ACC112 (cell line): Measurements from ENCODE around the gene SEPTIN3.

ENCODE experiments used
- H2AFZ ChIP-seq: fragments of 200-600 bp; sonication (generic); one replicate; pipeline ENCODE4 v1.6.0; 2017; ENCODE audit warnings: antibody characterized with exemption, low read length; ENCODE audit not compliant: unreplicated experiment
- H3K27ac ChIP-seq: fragments of 200-600 bp; sonication (generic); 2 replicates; pipeline ENCODE4 v1.5.1; 2014; ENCODE audit warnings: low read depth, mild to moderate bottlenecking, antibody characterized with exemption, low read length, moderate library complexity
- H3K27me3 ChIP-seq: fragments of 200-600 bp; sonication (generic); 2 replicates; pipeline ENCODE4 v1.6.1; 2014; ENCODE audit warnings: mild to moderate bottlenecking, antibody characterized with exemption, low read length, moderate library complexity, mixed read lengths; ENCODE audit not compliant: insufficient read depth
- H3K36me3 ChIP-seq: fragments of 200-600 bp; sonication (generic); 2 replicates; pipeline ENCODE4 v1.6.1; 2016; ENCODE audit warnings: mild to moderate bottlenecking, antibody characterized with exemption, low read length, moderate library complexity, mixed read lengths; ENCODE audit not compliant: insufficient read depth
- H3K4me1 ChIP-seq: fragments of 200-600 bp; sonication (generic); one replicate; pipeline ENCODE4 v1.6.1; 2016; ENCODE audit warnings: low read length, mixed read lengths; ENCODE audit not compliant: insufficient read depth, unreplicated experiment, control insufficient read depth
- H3K4me3 ChIP-seq: fragments of 200-600 bp; sonication (generic); 2 replicates; pipeline ENCODE4 v1.5.1; 2014; ENCODE audit warnings: mild to moderate bottlenecking, low read depth, low read length
- H3K79me2 ChIP-seq: fragments of 200-600 bp; sonication (generic); one replicate; pipeline ENCODE4 v1.6.0; 2016; ENCODE audit warnings: low read length; ENCODE audit not compliant: control insufficient read depth, unreplicated experiment, insufficient read depth

Gene SEPTIN3, protein sequence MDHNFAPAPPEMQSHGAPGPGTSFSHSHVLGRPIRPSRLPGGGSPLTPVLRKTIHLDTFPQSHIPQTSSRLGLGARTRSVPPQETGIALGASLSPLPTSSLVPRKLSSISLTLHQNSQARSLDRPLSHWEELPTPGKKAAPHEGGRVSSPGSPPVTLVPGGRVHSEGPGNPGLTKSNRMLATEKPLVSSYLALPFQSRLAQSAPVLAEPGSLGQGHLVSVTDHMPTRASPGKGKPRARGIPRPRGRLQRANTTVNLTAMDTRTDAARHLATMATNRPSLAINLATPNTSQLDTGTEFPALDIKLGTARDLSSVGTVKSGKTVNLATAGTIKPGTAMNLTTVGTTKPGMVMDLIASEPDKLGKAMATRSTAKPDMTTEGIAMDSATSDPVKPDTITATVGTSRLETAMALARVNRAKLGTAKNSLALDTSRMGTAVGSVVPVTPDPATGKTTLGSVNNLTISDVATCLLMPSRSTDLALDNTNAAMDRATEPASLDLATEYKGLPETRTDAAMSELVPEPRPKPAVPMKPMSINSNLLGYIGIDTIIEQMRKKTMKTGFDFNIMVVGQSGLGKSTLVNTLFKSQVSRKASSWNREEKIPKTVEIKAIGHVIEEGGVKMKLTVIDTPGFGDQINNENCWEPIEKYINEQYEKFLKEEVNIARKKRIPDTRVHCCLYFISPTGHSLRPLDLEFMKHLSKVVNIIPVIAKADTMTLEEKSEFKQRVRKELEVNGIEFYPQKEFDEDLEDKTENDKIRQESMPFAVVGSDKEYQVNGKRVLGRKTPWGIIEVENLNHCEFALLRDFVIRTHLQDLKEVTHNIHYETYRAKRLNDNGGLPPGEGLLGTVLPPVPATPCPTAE

DNA sequence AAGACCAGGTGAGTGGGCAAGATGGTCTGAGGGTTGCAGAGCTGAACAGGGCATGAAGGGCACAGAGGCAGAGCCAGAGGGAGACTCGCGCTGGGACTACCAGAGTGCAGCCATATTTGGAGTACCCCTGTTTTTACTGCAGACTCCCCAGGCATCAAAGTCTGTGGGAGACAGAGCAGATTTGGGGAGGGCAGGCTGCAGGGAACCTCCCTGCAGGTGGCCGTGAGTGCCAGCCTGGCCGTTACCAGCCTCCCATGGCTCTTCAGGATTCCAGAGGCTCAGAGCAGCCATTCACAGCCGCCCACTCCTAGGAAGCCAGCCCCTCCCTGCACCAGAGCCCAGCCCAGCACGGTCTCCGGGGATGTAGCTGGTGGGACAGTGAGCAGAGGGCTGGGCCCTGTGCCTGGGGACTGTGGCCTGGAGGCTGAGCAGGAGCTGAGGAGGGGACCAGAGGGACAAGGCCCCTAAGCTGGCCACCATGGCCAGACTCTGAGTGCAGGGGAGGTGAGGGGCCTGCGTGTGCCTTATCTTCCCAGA lies at the start of gene SEPTIN3:
TSS of gene SEPTIN3 (plus strand) at position 334 of the 537 bp plus-strand sequence. CDS start 2,050 bp downstream, outside the sequence.
- Histone ChIP-seq H2AFZ (no peak within 1 kb of the TSS), H3K27ac (no peak within 1 kb of the TSS), H3K27me3 (0 out of 2 replicates have a peak, but pooled peaks cover 5% of the 10 kb centered on the region), H3K36me3 (no peaks in the 10 kb centered on the region), H3K4me3 (no peak within 1 kb of the TSS), H3K79me2 (no peaks in the 10 kb centered on the region), H3K4me1 (no peaks in the 10 kb centered on the region)

DNA sequence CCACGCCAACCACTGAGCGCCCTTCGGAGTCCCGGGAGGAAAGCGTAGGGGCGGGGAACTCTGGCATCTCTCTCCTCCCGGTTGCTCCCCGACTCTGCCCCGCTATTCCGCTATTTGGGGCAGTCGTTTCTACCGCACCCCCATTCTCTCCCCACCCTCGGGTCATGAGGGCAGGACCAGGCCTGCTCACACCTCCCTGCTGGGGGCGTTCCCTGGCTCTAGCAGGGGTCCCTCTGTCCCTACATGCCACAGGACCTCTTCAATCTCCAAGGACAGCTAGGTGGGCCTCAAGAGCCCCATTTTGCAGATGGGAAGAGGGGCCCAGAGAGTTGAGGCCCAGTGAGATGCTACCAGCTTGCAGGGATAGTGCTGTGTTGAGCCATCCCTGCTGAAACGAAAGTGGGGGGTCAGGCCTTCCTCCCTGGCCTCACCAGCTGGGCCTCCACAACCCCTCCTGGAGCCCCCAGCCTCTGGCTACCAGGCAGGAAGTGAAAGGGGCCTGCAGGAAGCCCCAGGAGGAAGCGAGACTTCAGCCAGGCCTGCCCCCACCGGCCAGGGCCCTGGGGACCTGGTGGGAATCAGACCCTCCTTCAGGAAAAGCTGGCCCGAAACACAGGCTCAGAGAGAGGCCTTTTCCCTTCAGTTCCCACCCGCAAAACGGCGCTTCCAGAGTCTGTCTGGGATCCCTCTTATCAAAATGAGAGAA lies 48.8 kb upstream of the SEPTIN3 start:
- peaks cover 12% of the 10 kb centered on the region for H3K27me3 ChIP-seq
- H3K27ac ChIP-seq: no peak overlapping the region
- peaks cover 7% of the 10 kb centered on the region for H3K4me1 ChIP-seq
- H3K79me2 ChIP-seq: no peaks in the 10 kb centered on the region
- no peaks in the 10 kb centered on the region for H3K36me3 ChIP-seq
- no peak overlapping the region for H2AFZ ChIP-seq
- no peak overlapping the region for H3K4me3 ChIP-seq

DNA sequence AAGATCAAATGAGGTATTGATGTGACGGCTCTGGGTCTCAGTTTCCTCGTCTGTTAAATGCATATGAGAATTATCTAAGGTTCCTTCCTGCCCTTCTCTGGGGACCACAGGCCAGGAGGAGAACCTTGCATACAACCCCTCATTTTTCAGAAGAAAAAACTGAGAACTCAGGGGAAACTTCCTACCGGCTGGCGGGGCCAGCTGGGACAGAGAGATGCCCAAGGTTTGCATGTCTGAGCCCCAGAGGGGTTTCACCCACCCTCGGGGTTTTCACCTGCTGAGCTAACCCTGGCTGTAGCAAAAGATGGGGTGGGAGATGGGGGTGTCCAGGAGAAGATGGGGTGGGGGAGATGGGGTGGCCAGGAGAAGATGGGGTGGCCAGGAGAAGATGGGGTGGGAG lies 46.9 kb upstream of the SEPTIN3 start:
- Histone ChIP-seq H2AFZ (no peak overlapping the region), H3K36me3 (no peaks in the 10 kb centered on the region), H3K4me1 (peaks cover 7% of the 10 kb centered on the region), H3K27me3 (peaks cover 7% of the 10 kb centered on the region; the same call in 1 of the 2 replicates), H3K27ac (no peak overlapping the region), H3K4me3 (no peak overlapping the region), H3K79me2 (no peaks in the 10 kb centered on the region)

DNA sequence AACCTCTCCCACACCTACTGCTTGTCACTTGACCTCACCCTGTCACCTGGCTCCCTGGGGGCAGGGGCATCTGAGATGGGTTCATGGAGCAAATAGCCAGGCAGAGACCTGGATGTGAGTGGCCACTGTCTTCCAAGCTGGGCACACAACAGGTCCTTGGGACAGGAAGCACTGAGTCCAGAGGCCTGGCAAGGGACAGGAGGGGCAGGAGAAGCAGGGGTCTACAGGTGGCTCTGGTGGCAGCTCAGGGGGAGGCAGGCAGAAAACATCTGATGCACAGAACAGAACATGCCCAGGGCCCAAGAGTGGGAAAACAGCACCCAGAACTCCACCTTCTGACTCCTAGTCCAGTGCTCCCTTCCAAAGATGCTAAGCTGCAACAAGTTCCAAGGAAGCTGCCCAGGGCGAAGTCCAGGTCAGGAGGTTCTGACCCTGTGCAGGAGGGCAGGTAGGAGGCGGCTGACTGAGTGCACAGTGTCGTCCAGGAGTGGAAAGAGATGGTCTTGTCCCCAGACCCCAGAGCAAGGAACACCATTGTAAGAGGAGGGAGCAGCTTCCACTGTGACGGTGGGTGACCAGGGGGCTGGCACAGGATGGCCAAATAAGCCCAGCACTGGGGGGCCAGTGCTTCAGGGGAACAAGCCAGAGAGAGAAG lies 46.2 kb upstream of the SEPTIN3 start:
- H3K79me2 ChIP-seq: no peaks in the 10 kb centered on the region
- peaks cover 7% of the 10 kb centered on the region; the same call in 1 of the 2 replicates for H3K27me3 ChIP-seq
- no peaks in the 10 kb centered on the region for H3K36me3 ChIP-seq
- no peak overlapping the region for H3K27ac ChIP-seq
- no peak overlapping the region for H3K4me3 ChIP-seq
- H3K4me1 ChIP-seq: peaks cover 5% of the 10 kb centered on the region
- H2AFZ ChIP-seq: no peak overlapping the region

DNA sequence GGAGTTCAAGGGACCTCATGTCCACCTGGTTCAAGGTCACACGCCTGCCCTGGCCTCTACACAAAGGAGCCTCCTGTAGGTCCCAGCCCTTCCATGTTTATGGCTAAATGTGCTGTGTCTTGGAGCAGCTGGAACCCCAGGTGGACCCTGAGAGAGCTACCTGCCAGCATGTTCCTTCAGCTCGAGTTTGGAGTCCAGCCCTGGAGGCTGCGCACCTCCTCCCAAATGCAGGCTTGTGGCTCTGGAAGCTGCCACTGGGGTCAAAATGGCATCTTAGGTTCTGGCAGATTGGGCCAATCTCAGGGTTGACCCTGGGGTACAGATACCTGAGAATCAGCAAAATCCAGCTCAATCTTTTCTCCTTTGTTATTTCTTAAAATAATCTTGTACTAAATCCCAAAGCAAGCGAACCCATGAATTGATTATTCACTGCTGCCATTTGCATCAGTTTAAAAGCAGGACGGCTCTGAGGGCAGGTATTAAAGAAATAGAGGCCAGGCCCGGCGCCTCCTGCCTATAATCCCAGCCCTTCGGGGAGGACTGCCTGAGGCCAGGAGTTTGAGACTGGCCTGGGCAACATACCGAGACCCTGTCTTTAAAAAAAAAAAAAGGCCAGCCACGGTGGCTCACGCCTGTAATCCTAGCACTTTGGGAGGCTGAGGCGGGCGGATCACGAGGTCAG lies 45.5 kb upstream of the SEPTIN3 start:
- H3K79me2 ChIP-seq: no peaks in the 10 kb centered on the region
- no peaks in the 10 kb centered on the region for H3K36me3 ChIP-seq
- H3K4me3 ChIP-seq: no peak overlapping the region
- no peak overlapping the region for H3K27ac ChIP-seq
- H3K4me1 ChIP-seq: peaks cover 3% of the 10 kb centered on the region
- peaks cover 7% of the 10 kb centered on the region; the same call in 1 of the 2 replicates for H3K27me3 ChIP-seq
- no peak overlapping the region for H2AFZ ChIP-seq

DNA sequence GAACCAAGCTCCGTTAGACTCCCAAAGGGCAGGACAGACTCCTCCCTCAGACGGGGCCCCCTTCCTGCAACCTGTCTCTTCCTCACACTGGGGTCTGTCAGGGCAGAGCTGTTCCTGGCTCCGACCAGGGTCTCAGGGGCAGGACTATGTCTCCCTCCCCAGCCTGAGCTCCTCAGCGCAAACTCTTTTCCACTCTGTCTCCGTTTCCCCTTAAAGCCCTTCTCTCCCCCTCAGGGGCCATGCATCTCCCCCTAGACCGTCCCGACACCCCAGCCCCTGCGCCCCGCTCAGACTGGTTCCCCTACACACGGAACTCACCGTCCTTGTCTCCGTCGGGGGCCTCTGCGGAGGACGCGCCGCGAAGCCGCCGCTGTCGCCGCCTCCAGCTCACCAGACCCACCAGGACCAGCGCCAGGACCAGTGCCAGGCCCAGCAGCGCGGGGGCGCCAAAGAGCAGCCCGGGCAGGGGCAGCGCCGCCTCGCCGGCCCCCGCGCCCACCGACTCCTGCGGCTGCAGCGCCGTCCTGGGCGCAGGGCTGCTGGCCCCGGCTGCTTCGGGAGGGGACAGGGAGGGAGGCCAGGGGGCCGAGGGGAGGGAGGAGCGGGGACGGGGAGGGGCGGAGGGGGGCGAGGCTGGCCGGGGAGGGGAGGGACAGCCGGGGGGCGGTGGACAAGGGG lies 43.3 kb upstream of the SEPTIN3 start:
- Histone ChIP-seq H3K4me3 (0 out of 2 replicates have a peak overlapping the region, but pooled peaks have one; percentile 51), H3K79me2 (no peaks in the 10 kb centered on the region), H3K4me1 (no peaks in the 10 kb centered on the region), H3K36me3 (no peaks in the 10 kb centered on the region), H3K27ac (no peak overlapping the region), H2AFZ (no peak overlapping the region), H3K27me3 (peaks cover 7% of the 10 kb centered on the region; the same call in 1 of the 2 replicates)

DNA sequence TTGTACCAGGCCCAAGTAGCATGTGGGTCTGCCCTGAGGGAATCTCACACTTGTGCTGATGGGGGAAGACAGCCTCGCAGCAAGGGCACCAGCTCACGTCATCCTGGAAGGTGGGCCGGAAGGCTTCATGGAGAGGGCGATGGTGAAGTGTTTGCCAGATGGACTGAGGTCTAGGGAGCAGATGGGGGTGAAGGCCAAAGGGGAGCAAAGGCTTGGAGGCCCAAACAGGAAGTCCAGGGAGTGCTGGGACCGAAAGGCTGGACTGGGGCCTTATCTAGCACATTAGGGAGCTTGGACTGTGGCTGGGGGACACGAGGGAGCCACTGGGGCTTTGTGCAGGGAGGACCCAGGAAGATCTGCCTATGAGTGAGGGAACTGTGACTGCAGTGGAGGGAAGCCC lies 41.4 kb upstream of the SEPTIN3 start:
- H3K27me3 ChIP-seq: peaks cover 7% of the 10 kb centered on the region; the same call in 1 of the 2 replicates
- no peaks in the 10 kb centered on the region for H3K79me2 ChIP-seq
- H3K4me3 ChIP-seq: no peak overlapping the region
- H3K4me1 ChIP-seq: no peaks in the 10 kb centered on the region
- H2AFZ ChIP-seq: no peak overlapping the region
- H3K27ac ChIP-seq: no peak overlapping the region
- no peaks in the 10 kb centered on the region for H3K36me3 ChIP-seq

DNA sequence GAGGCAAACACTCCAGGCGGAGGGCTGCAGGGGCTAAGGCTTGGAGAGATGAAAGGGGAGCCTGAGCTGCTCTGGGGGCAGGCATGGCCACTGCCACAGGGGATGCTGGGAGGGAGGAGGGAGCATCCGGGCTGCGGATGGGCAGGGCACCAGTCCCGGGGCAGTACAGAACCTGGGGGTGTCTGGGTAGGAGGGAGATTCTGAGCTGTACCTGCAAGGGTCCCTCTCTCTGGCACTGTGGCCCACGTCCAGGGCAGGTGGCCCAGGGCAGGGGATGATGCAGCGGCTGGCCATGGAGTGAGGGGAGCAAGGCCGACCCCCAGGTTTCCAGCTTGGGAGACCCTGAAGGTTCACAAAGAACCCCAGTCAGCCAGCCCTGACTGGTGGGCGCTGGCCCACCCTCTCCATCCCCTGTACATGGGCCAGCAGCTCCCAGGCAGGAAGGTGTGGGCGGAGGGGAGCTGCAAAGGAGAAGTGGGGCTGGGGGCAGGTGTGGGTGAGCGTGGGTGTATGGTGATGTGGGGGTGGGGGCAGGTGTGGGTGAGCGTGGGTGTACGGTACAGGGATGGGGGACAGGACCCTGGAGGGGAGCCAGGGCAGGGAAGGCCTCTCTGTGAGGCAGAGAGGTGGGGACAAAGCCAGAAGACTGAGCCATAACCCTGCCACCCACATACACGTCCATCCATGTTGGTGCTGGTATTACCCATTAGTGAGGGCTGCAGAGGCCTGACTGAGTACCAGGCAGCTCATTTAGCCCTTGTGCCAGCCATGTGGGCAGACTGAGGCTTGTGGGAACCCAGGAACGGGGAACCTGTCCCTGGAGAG lies 40.4 kb upstream of the SEPTIN3 start:
- H3K4me3 ChIP-seq: no peak overlapping the region
- no peaks in the 10 kb centered on the region for H3K36me3 ChIP-seq
- H3K4me1 ChIP-seq: no peaks in the 10 kb centered on the region
- no peaks in the 10 kb centered on the region for H3K79me2 ChIP-seq
- H3K27me3 ChIP-seq: peaks cover 7% of the 10 kb centered on the region; the same call in 1 of the 2 replicates
- no peak overlapping the region for H2AFZ ChIP-seq
- no peak overlapping the region for H3K27ac ChIP-seq
